Measurements from ENCODE around the gene NHSL1.
A peak's percentile ranks its signal among the peaks of the same experiment; 100 is the strongest.

Gene NHSL1, protein sequence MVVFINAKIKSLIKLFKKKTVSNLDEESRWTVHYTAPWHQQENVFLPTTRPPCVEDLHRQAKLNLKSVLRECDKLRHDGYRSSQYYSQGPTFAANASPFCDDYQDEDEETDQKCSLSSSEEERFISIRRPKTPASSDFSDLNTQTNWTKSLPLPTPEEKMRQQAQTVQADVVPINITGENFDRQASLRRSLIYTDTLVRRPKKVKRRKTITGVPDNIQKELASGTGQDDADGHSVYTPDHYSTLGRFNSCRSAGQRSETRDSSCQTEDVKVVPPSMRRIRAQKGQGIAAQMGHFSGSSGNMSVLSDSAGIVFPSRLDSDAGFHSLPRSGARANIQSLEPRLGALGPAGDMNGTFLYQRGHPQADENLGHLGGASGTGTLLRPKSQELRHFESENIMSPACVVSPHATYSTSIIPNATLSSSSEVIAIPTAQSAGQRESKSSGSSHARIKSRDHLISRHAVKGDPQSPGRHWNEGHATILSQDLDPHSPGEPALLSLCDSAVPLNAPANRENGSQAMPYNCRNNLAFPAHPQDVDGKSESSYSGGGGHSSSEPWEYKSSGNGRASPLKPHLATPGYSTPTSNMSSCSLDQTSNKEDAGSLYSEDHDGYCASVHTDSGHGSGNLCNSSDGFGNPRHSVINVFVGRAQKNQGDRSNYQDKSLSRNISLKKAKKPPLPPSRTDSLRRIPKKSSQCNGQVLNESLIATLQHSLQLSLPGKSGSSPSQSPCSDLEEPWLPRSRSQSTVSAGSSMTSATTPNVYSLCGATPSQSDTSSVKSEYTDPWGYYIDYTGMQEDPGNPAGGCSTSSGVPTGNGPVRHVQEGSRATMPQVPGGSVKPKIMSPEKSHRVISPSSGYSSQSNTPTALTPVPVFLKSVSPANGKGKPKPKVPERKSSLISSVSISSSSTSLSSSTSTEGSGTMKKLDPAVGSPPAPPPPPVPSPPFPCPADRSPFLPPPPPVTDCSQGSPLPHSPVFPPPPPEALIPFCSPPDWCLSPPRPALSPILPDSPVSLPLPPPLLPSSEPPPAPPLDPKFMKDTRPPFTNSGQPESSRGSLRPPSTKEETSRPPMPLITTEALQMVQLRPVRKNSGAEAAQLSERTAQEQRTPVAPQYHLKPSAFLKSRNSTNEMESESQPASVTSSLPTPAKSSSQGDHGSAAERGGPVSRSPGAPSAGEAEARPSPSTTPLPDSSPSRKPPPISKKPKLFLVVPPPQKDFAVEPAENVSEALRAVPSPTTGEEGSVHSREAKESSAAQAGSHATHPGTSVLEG (N-terminal part only)

DNA sequence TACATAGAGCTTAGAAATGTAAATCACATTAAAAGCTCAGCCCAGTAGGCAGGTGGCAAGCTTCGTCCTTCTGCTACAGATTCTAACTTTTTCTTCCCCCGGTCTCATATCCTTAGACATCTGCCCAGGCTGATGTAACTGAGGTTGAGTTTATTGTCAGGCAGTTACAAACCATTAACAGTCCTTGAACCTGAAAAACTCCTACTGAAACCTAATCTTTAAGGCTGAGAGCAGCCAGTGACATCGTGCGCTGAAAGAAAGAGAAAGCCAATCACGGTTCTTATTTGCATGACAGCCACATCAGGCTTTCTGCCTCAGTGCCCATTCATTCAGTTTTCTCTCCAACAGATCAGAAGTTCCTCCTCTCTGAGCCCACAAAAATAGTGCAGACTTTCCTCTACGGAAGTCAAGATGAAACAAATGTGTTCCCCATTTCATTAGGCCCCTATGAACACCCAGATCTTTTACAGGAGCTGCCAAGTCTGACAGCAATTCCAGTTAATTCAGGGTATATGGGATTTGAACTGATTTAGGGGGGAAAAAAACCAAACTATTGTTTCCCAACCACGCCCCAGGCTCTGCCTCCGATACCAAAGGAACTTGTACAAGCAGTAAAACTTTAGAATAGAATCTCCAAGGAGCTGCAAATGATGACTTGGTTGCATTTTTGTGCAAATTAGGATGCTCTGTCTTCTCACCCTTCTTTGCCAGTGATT lies at the start of gene NHSL1:
NHSL1 (minus strand) TSS at position 192 of the 716 bp plus-strand sequence. CDS start 204 bp downstream, outside the sequence.
- DNase-seq = no peak
- intact Hi-C loops (cut with DNase I) = no loop called here

DNA sequence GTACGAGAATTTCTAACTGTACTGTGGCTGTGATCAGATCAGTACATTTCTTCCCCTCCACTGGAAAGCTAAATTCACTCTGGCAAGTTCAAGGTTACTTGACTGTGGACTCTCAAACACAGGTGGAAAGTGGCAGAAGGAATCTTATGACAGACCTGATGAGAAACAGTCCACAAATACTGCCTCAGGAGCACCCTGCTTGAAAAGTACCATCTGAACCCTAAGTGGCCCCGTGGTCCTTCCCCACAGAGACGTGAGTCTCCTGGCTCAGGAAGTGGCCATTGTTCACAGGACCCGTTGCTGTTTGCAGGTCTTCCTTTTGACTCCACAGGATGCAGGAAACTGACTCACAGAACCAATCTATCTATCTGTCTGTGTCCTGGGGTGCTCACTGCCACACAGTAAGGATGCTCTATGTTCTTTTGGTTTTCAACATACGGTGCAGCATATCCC lies 47.5 kb upstream of the NHSL1 start:
- DNase-seq = no peak
- intact Hi-C loops (cut with DNase I) = no loop called here

- DNase-seq = peak in 6 of 42 donors; percentile 7 to 22 (median 19)
- intact Hi-C loops (cut with DNase I) = no loop called here
These were observed 46.3 kb upstream of the NHSL1 start for GRCh38 chr6:138545621-138545980.

DNA sequence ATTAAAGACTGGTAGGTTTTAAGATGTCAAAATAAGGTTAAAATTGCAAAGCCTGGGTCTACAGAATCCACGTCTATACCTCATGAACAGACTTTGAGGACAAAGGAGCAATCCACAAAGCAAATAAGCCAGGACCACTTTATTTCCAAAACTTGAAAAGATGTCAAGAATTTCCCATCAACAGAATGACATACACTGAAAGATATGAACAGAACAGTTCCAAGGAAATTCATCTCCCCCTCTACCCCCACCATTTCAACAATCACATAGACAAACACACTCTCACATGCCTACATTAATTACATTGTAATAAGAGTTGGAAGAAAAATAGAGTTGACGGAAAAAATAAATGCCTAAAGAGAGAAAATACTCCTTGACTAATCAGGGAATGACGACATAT lies 45.2 kb upstream of the NHSL1 start:
- DNase-seq = no peak
- intact Hi-C loops (cut with DNase I) = no loop called here

DNA sequence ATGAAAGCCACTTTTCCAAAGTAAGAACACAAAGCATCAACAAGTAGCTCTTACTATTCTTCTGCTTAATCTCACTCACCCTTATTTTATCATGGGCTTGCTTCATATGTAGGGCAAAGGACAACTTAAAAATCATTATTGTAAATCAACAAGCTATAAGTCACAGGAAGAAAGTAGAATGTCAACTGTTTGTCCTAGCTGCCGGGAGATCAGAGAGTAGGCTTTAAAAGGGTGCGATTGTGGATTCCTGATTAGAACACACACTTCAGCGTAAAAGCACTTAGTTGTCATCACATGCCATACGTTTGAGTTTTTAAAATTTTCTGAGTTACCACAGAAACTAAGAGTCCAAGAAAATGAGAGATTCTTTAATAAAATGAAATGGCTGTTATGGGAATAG lies 44.4 kb upstream of the NHSL1 start:
- no peak for DNase-seq

GRCh38 chr6:138541823-138542481 lies 42.7 kb upstream of the NHSL1 start:
- intact Hi-C loops (cut with DNase I) = no loop called here
- DNase-seq = no peak

More for the DNA sequence above, 44.4 kb upstream of the NHSL1 start:
- intact Hi-C loops (cut with DNase I) = no loop called here

DNA sequence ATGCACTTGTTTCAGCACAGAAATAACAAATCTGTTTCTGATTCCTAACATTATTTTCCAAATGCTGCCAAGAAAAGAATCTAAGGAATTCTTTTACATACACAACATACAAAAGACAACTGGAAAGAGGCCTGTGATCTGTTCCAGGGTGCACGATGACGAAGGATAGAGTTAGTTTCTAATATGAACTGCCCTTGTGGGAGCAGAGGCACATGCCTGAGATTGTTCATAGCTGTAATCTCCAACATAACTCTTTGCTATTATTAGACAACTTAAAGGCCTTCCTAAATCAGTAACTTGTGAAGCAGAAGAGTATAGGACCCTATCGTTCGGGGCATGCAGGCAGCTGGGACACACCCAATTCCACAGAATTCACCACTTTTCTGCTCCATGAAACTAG lies 41.2 kb upstream of the NHSL1 start:
- DNase-seq = no peak

DNA sequence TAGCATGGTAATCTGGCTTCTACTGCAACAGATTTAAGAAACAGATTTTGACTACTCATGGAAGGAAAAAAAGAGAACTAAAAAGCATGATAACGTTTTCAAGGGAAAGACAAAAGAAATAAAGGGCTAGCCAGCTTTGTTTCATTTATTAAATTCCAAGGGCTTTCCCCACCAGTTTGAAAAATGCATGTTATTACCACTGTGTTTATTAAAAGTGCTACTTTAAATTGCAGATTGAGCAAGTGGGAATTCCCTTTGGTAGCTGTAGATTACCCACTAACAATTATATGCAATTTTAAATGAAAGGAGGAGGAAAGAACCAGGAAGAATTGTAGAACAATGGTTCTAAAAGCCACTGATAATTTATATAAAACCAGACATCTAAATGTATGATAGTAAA lies 40.6 kb upstream of the NHSL1 start:
- intact Hi-C loops (cut with DNase I) = no loop called here
- no peak for DNase-seq

More for the DNA sequence above, 41.2 kb upstream of the NHSL1 start:
- intact Hi-C loops (cut with DNase I) = no loop called here

- intact Hi-C loops (cut with DNase I) = no loop called here
- peak in 1 of 42 donors; percentile 5 for DNase-seq
These were observed 39.2 kb upstream of the NHSL1 start for GRCh38 chr6:138538390-138539031.

DNA sequence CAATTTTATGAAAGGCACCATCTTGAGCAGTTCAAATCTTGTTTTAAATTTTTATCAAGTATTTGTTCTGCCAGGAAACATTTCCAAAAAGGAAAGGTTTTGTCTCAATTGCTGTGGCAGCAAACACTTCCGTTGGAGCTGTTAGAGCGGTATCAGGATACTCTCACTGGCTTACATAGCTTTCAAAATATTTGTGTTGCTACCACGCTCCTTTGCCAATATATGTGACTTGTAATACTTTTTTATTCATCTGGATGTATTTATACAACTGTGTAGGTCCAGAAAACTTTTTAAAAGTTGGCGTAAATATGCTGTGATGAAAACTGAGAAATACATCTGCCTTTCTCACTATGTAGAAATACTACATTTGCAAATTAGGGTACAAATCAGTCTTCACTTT lies 37.8 kb upstream of the NHSL1 start:
- intact Hi-C loops (cut with DNase I) = no loop called here
- DNase-seq = no peak

DNA sequence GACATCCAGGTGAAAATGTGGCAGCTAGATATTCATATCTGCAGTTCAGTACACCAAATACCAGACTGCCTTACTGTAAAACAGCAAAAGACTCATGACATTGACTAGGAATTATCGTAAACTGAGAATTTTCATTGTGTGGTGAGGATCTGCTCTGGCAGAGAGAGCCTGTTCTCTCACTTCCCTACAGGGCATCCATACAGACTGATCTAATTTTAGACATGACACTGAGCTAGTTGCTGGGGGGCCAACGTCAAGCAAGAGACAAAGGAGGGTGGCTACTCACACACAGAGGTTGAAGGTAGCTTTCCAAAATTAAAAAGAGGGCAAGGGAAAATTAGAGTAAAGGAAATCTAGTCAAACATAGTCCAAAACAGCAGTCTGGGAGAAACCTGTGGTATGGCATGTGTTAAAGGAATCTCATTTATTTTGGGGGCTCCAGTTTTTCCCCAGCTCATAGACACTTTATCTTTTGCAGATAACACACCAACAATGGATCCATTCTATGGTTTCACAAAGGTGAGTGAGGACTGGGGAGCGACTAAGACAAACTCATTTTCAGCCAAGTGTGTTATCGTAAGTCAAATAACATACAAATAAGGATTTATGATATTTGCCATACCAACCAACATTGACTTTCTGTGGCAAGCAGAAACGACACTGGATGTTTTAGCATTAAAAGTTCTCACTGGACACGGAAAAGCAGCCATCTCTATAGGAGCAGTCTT lies 36.6 kb upstream of the NHSL1 start:
- DNase-seq = no peak
- intact Hi-C loops (cut with DNase I) = no loop called here

DNA sequence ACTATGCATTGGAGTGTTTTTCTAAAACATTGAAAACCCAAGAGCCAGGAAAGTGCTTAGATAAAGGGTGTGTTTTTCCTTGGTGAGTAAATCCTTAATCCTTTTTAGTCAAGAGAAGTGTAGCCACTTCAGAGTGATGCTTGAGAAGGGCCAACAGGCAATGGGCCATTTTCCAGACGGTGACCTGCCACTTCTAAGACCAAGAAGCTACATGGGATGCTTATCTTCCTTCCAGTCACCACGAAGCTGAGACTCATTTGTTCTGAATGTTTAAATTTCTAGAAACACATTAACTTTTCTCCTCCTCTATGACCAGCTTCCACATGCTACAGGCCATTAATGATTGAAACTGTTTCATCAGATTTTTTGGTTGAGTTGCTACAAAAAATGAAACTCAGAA lies 34.4 kb upstream of the NHSL1 start:
- intact Hi-C loops (cut with DNase I) = no loop called here
- no peak for DNase-seq

DNA sequence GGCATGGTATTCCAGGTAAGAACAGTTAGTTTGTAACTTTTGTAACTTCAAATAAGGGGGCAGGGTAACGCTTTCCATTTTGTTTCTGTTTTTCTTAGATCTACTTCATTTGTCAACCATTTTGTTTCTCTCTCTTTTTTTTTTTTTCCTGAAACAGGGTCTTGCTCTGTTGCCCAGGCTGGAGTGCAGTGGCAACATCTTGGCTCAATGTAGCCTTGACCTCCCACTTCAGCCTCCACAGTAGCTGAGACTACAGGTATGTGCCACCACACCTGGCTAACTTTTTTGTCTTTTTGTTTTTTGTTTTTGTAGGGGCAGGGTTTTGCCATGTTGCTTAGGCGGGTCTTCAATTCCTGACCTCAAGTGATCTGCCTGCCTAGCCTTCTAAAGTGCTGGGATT lies 32.1 kb upstream of the NHSL1 start:
- intact Hi-C loops (cut with DNase I) = no loop called here
- DNase-seq = no peak

GRCh38 chr6:138529478-138529877 lies 30.2 kb upstream of the NHSL1 start:
- no peak for DNase-seq
- intact Hi-C loops (cut with DNase I) = no loop called here

DNA sequence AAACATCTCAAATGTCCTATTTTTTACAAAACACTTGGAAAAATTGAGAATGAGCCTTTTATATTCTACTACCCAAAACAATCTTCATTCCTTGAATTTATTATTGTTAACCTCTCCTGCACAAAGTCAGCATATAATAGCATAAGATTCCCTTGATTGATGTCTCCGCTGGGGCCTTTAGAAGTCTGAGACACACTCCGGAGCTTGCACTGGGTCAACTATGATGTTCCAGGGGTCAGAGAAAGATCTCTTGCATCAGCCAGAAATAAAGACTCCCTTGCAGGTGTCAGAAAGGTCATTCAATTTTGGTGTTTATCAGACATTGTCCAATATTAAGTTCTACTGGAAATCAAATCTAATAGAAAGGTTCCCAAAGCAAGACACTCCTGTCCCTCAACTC lies 29.7 kb upstream of the NHSL1 start:
- DNase-seq = no peak
- intact Hi-C loops (cut with DNase I) = no loop called here

GRCh38 chr6:138528137-138528536 lies 28.8 kb upstream of the NHSL1 start:
- intact Hi-C loops (cut with DNase I) = no loop called here
- no peak for DNase-seq

DNA sequence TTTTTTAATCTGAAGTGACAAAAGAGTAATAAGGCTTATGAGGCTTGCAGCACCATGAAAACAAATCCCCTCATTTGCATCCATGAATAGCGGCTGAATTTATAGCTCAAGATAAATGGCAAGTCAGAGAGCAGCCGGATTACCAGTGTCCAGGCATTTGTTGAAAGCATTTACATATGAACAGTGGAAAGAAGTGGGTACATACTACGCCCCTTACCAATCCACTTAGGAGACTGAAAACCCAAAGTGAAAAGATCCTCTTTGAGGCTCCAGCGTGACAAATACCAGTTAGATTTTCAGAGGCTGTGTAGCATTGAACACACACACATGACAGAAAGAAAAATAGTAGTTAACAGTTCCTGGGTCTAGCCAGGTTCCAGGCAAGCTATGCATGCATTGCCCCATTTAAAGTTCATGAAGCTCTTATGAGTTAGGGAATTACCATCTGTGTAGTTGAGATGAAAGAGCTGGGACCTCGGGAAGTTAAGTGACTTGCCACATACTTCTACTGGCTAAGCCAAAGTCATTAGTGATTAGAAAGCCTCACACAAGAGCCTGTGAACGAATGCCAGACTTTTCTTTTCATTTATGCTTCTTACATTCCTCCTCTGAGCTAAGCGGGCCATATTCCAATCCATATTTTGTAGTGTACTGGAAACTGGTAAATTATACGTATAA lies 28.3 kb upstream of the NHSL1 start:
- no peak for DNase-seq

More for the DNA sequence above, 28.3 kb upstream of the NHSL1 start:
- intact Hi-C loops (cut with DNase I) = no loop called here

All from head of caudate nucleus (tissue), 42 donors.